Measurements from ENCODE around the gene INVS.

DNA sequence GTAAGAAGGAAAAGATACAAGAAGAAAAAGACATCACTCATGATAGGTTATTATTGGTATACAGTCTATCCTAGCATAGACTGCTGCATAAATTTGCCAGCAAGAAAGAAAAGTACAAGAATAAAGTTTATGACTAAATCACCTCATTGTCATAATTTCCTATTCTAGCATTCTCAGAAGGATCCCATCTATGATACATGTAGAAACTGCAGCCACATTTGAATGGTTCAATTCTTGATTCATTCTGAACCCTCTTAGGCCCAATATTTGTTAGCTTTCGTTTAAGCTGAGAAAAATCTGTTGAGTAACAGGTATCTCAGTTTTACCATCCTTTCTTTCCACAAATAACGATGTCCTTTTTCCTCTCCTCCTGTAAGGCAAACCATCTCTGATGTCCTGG, 21.2 kb downstream of the INVS start:
- TF ChIP-seq, protein P1, sequence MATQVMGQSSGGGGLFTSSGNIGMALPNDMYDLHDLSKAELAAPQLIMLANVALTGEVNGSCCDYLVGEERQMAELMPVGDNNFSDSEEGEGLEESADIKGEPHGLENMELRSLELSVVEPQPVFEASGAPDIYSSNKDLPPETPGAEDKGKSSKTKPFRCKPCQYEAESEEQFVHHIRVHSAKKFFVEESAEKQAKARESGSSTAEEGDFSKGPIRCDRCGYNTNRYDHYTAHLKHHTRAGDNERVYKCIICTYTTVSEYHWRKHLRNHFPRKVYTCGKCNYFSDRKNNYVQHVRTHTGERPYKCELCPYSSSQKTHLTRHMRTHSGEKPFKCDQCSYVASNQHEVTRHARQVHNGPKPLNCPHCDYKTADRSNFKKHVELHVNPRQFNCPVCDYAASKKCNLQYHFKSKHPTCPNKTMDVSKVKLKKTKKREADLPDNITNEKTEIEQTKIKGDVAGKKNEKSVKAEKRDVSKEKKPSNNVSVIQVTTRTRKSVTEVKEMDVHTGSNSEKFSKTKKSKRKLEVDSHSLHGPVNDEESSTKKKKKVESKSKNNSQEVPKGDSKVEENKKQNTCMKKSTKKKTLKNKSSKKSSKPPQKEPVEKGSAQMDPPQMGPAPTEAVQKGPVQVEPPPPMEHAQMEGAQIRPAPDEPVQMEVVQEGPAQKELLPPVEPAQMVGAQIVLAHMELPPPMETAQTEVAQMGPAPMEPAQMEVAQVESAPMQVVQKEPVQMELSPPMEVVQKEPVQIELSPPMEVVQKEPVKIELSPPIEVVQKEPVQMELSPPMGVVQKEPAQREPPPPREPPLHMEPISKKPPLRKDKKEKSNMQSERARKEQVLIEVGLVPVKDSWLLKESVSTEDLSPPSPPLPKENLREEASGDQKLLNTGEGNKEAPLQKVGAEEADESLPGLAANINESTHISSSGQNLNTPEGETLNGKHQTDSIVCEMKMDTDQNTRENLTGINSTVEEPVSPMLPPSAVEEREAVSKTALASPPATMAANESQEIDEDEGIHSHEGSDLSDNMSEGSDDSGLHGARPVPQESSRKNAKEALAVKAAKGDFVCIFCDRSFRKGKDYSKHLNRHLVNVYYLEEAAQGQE (IDR thresholded peaks at IDR 0.05; ENCODE audit: unreplicated experiment), result no peak
- TF ChIP-seq CTCF (conservative IDR thresholded peaks at IDR 0.05; ENCODE audit: low read depth in 2 of 2) (no peak), POLR2AphosphoS5 (IDR thresholded peaks at IDR 0.05; ENCODE audit: low read depth) (no peak), EZH2 (IDR thresholded peaks at IDR 0.05; ENCODE audit: low read depth, unreplicated experiment) (no peak), EZH2phosphoT487 (IDR thresholded peaks at IDR 0.05; ENCODE audit: unreplicated experiment) (no peak), JUNB (IDR thresholded peaks at IDR 0.05; ENCODE audit: unreplicated experiment) (no peak)

Measured in GM23338 (cell line).